Fibroblast of lung (primary cell): Measurements from ENCODE around the gene UBL3. TPM values are rescaled to one million over a fixed set of nuclear protein-coding genes. Genes with fewer than 3 reads are reported as not detected.

ENCODE experiments used
- DNase-seq, 2 donors: peaks; one replicate each; pipeline versions ENCODE4 v3.0.0 to v3.0.0-alpha.2; 2010; ENCODE audit warnings: low read depth in 2 of 2
- H2AFZ ChIP-seq: 2 replicates; pipeline ENCODE4 v1.5.1; 2012; ENCODE audit warnings: low read length, control low read depth, inconsistent platforms
- H3K27ac ChIP-seq: 2 replicates; pipeline ENCODE4 v1.5.1; 2011; ENCODE audit warnings: low read length, control low read depth; ENCODE audit not compliant: insufficient read depth
- H3K27me3 ChIP-seq: 2 replicates; pipeline ENCODE4 v1.5.1; 2011; ENCODE audit warnings: mild to moderate bottlenecking, low read length; ENCODE audit not compliant: control insufficient read depth, insufficient read depth
- H3K36me3 ChIP-seq: 2 replicates; pipeline ENCODE4 v1.5.1; 2011; ENCODE audit warnings: low read length; ENCODE audit not compliant: control insufficient read depth, insufficient read depth
- H3K4me1 ChIP-seq: 2 replicates; pipeline ENCODE4 v1.5.1; 2011; ENCODE audit warnings: low read length; ENCODE audit not compliant: control insufficient read depth, insufficient read depth; ENCODE audit errors: extremely low read depth
- H3K4me2 ChIP-seq: 2 replicates; pipeline ENCODE4 v1.5.1; 2011; ENCODE audit warnings: low read length, control low read depth; ENCODE audit not compliant: insufficient read depth; ENCODE audit errors: extremely low read depth
- H3K4me3 ChIP-seq, 4 experiments: fragments of 200-600 bp in 1 of 4; sonication (generic) in 1 of 4; replicated peaks in 1 of 4; 2 replicates each; pipeline ENCODE4 v1.5.1; 2011 to 2016; ENCODE audit warnings: low read length in 4 of 4, low read depth in 3 of 4, mild to moderate bottlenecking in 3 of 4, control low read depth in 2 of 4, inconsistent platforms in 1 of 4, mixed read lengths in 1 of 4; ENCODE audit not compliant: insufficient read depth in 1 of 4; ENCODE audit errors: control extremely low read depth in 1 of 4
- H3K79me2 ChIP-seq: 2 replicates; pipeline ENCODE4 v1.5.1; 2012; ENCODE audit warnings: mild to moderate bottlenecking, low read length, inconsistent platforms; ENCODE audit not compliant: control insufficient read depth, insufficient read depth
- H3K9ac ChIP-seq: 2 replicates; pipeline ENCODE4 v1.5.1; 2011; ENCODE audit warnings: mild to moderate bottlenecking, low read length, control low read depth; ENCODE audit not compliant: insufficient read depth
- H3K9me3 ChIP-seq: 2 replicates; pipeline ENCODE4 v1.5.1; 2012; ENCODE audit warnings: low read depth, low read length; ENCODE audit not compliant: control insufficient read depth, insufficient read depth
- H4K20me1 ChIP-seq: 2 replicates; pipeline ENCODE4 v1.5.1; 2011; ENCODE audit warnings: low read length; ENCODE audit not compliant: control insufficient read depth, insufficient read depth; ENCODE audit errors: extremely low read depth
- CTCF ChIP-seq, 2 donors: IDR thresholded peaks in 1 of 2; conservative IDR thresholded peaks in 1 of 2; 1 replicate in 1 of 2; 2 replicates in 1 of 2; pipeline ENCODE4 v1.5.1; 2011 to 2012; ENCODE audit warnings: low read length in 2 of 2, control low read depth in 1 of 2, inconsistent platforms in 1 of 2, low read depth in 1 of 2, mild to moderate bottlenecking in 1 of 2
- EZH2 ChIP-seq: IDR thresholded peaks from 2 replicates; pipeline ENCODE4 v1.5.1; 2012; ENCODE audit warnings: low read length, control low read depth, mild to moderate bottlenecking; ENCODE audit errors: missing control alignments
- polyA plus RNA-seq, 2 donors: library from polyadenylated mRNA; depleted of rRNA in 1 of 2; stranded (reverse) in 1 of 2; unstranded in 1 of 2; fragments of >200 nt; gene quantifications; 2 replicates each; pipeline ENCODE4 v1.2.1, GENCODE V29; 2011 to 2012; ENCODE audit warnings: missing spikeins in 1 of 2
- total RNA-seq: library from RNA; depleted of rRNA; stranded (reverse); fragments of >200 nt; gene quantifications from 2 replicates; pipeline ENCODE4 v1.2.1, GENCODE V29; 2014

The UBL3 gene
- total and polyA plus RNA-seq, 2 donors (not counting 1 experiment from before 2014, with no cell fraction given) = 10.7 to 18.3 TPM

- Histone ChIP-seq H3K4me1 (peaks cover 3% of the 10 kb centered on the region), H4K20me1 (no peaks in the 10 kb centered on the region)
- TF ChIP-seq EZH2 = no peak
- TF ChIP-seq CTCF (conservative IDR thresholded peaks at IDR 0.05 in 1 of 2, IDR thresholded peaks at IDR 0.05 in 1 of 2; ENCODE audit: low read depth in 1 of 2, low read length in 2 of 2) = no peak
Observed at GRCh38 chr13:29844441-29844840, 6.0 kb downstream of the UBL3 start.

GRCh38 chr13:29840585-29840984 lies 9.8 kb downstream of the UBL3 start:
- no peak for TF ChIP-seq EZH2
- no peak for TF ChIP-seq CTCF (conservative IDR thresholded peaks at IDR 0.05 in 1 of 2, IDR thresholded peaks at IDR 0.05 in 1 of 2; ENCODE audit: low read depth in 1 of 2, low read length in 2 of 2)
- no peaks in the 10 kb centered on the region for H3K9me3 ChIP-seq
- no peak overlapping the region for H3K4me3 ChIP-seq
- no peaks in the 10 kb centered on the region for H4K20me1 ChIP-seq
- H3K27me3 ChIP-seq = no peaks in the 10 kb centered on the region
- H3K4me1 ChIP-seq = no peaks in the 10 kb centered on the region
- no peak overlapping the region for H3K4me2 ChIP-seq
- H3K9ac ChIP-seq = no peak overlapping the region
- H2AFZ ChIP-seq = no peak overlapping the region
- H3K79me2 ChIP-seq = peaks cover 42% of the 10 kb centered on the region
- H3K27ac ChIP-seq = no peak overlapping the region
- no peaks in the 10 kb centered on the region for H3K36me3 ChIP-seq
- no peak for DNase-seq

More at GRCh38 chr13:29844441-29844840, 6.0 kb downstream of the UBL3 start:
- DNase-seq = peak in 1 of 2 donors; percentile 78
- H3K36me3 ChIP-seq = no peaks in the 10 kb centered on the region
- no peaks in the 10 kb centered on the region for H3K9me3 ChIP-seq
- no peak overlapping the region for H3K4me3 ChIP-seq
- no peaks in the 10 kb centered on the region for H3K27me3 ChIP-seq
- no peak overlapping the region for H3K27ac ChIP-seq
- H3K4me2 ChIP-seq = no peak overlapping the region
- H3K79me2 ChIP-seq = peaks cover 60% of the 10 kb centered on the region
- H3K9ac ChIP-seq = no peak overlapping the region
- no peak overlapping the region for H2AFZ ChIP-seq

- Histone ChIP-seq H3K9ac (no peak overlapping the region), H3K27me3 (no peaks in the 10 kb centered on the region), H3K4me3 (no peak overlapping the region), H3K36me3 (no peaks in the 10 kb centered on the region), H3K4me2 (no peak overlapping the region), H3K27ac (no peak overlapping the region), H2AFZ (no peak overlapping the region), H3K79me2 (peaks cover 29% of the 10 kb centered on the region), H3K4me1 (no peaks in the 10 kb centered on the region), H4K20me1 (no peaks in the 10 kb centered on the region), H3K9me3 (no peaks in the 10 kb centered on the region)
- no peak for DNase-seq
- TF ChIP-seq EZH2 (no peak), CTCF (conservative IDR thresholded peaks at IDR 0.05 in 1 of 2, IDR thresholded peaks at IDR 0.05 in 1 of 2; ENCODE audit: low read depth in 1 of 2, low read length in 2 of 2) (no peak)
Observed at GRCh38 chr13:29835280-29836061, 14.9 kb downstream of the UBL3 start.
